Liver (tissue), 9 donors: ENCODE measurements around the gene PDXK. TPM values are rescaled to one million over a fixed set of nuclear protein-coding genes. Genes with fewer than 3 reads are reported as not detected.

Source experiments
- DNase-seq: peaks from one replicate; pipeline ENCODE4 v3.0.0-alpha.2; 2017; ENCODE audit warnings: low spot score
- H3K27ac ChIP-seq, 2 donors: one replicate each; pipeline ENCODE4 v1.7.0; 2013; ENCODE audit warnings: inconsistent platforms in 2 of 2, low read length in 2 of 2, control low read depth in 1 of 2, low read depth in 1 of 2, mild to moderate bottlenecking in 1 of 2
- H3K27me3 ChIP-seq, 4 donors: one replicate each; pipeline versions ENCODE4 v1.6.1 to v1.7.0; 2013; ENCODE audit warnings: low read length in 3 of 4, inconsistent platforms in 1 of 4, mild to moderate bottlenecking in 1 of 4, moderate library complexity in 1 of 4; ENCODE audit not compliant: control insufficient read depth in 4 of 4, insufficient read depth in 4 of 4
- H3K36me3 ChIP-seq, 4 donors: one replicate each; pipeline versions ENCODE4 v1.6.1 to v1.7.0; 2013; ENCODE audit warnings: low read length in 3 of 4, mild to moderate bottlenecking in 3 of 4, low read depth in 1 of 4, moderate library complexity in 1 of 4; ENCODE audit not compliant: control insufficient read depth in 4 of 4, insufficient read depth in 3 of 4
- H3K4me1 ChIP-seq, 4 donors: one replicate each; pipeline versions ENCODE4 v1.6.1 to v1.7.0; 2013; ENCODE audit warnings: low read length in 3 of 4, mild to moderate bottlenecking in 3 of 4, moderate library complexity in 1 of 4; ENCODE audit not compliant: control insufficient read depth in 4 of 4, insufficient read depth in 4 of 4
- H3K4me3 ChIP-seq, 3 donors: one replicate each; pipeline versions ENCODE4 v1.6.1 to v1.7.0; 2013; ENCODE audit warnings: low read length in 3 of 3, control low read depth in 1 of 3, low read depth in 1 of 3, mild to moderate bottlenecking in 1 of 3
- H3K9ac ChIP-seq, 2 donors: one replicate each; pipeline ENCODE4 v1.7.0; 2013; ENCODE audit warnings: low read length in 2 of 2, mild to moderate bottlenecking in 2 of 2, moderate library complexity in 2 of 2, control low read depth in 1 of 2, low read depth in 1 of 2
- H3K9me3 ChIP-seq, 4 donors: one replicate each; pipeline versions ENCODE4 v1.6.1 to v1.7.0; 2013; ENCODE audit warnings: low read length in 3 of 4; ENCODE audit not compliant: control insufficient read depth in 4 of 4
- EGR1 ChIP-seq, 2 donors: IDR thresholded peaks; 2 replicates each; pipeline ENCODE4 v1.6.1; 2016 to 2018; ENCODE audit warnings: antibody characterized with exemption in 2 of 2, low read depth in 2 of 2
- FOXA1 ChIP-seq: IDR thresholded peaks from 2 replicates; pipeline ENCODE4 v1.6.1; 2016; ENCODE audit warnings: antibody characterized with exemption
- FOXA2 ChIP-seq: IDR thresholded peaks from 2 replicates; pipeline ENCODE4 v1.6.1; 2016; ENCODE audit warnings: antibody characterized with exemption
- GABPA ChIP-seq, 2 donors: IDR thresholded peaks in 1 of 2; conservative IDR thresholded peaks in 1 of 2; 2 replicates each; pipeline ENCODE4 v1.6.1; 2016; ENCODE audit warnings: antibody characterized with exemption in 2 of 2, mild to moderate bottlenecking in 1 of 2, moderate library complexity in 1 of 2
- HNF4A ChIP-seq, 2 donors: conservative IDR thresholded peaks; 2 replicates each; pipeline ENCODE4 v1.6.1; 2016; ENCODE audit warnings: antibody characterized with exemption in 2 of 2, mild to moderate bottlenecking in 2 of 2
- HNF4G ChIP-seq: IDR thresholded peaks from 2 replicates; pipeline ENCODE4 v1.6.1; 2016; ENCODE audit warnings: antibody characterized with exemption
- JUND ChIP-seq, 2 donors: IDR thresholded peaks; 2 replicates each; pipeline ENCODE4 v1.6.1; 2016; ENCODE audit warnings: antibody characterized with exemption in 2 of 2
- RAD21 ChIP-seq, 2 donors: IDR thresholded peaks; 2 replicates each; pipeline ENCODE4 v1.6.1; 2016; ENCODE audit warnings: antibody characterized with exemption in 2 of 2, mild to moderate bottlenecking in 2 of 2
- RXRA ChIP-seq, 2 donors: IDR thresholded peaks; 2 replicates each; pipeline ENCODE4 v1.6.1; 2017 to 2018; ENCODE audit warnings: antibody characterized with exemption in 2 of 2, mild to moderate bottlenecking in 1 of 2
- SP1 ChIP-seq: IDR thresholded peaks from 2 replicates; pipeline ENCODE4 v1.6.1; 2018; ENCODE audit warnings: antibody characterized with exemption, mild to moderate bottlenecking
- TAF1 ChIP-seq: conservative IDR thresholded peaks from 2 replicates; pipeline ENCODE4 v1.6.1; 2016; ENCODE audit warnings: antibody characterized with exemption, mild to moderate bottlenecking
- YY1 ChIP-seq: IDR thresholded peaks from 2 replicates; pipeline ENCODE4 v1.6.1; 2016; ENCODE audit warnings: antibody characterized with exemption, mild to moderate bottlenecking
- WGBS: extraction: QIAGEN DNeasy Blood & Tissue Kit; methylation state at CpG from one replicate; pipeline ENCODE4 v1.1.7; 2013; 5-methylcytosine and 5-hydroxymethylcytosine counted together
- polyA plus RNA-seq, 2 donors: library from polyadenylated mRNA; stranded (reverse) in 1 of 2; unstranded in 1 of 2; fragments of 200-250 nt in 1 of 2; fragments of >200 nt in 1 of 2; fragmentation: Nextera tagmentation in 1 of 2; extraction: Ambion mirVana in 1 of 2; gene quantifications; one replicate each; pipeline versions ENCODE4 v1.2.1 to v1.2.3, GENCODE V29; 2013 to 2015
- total RNA-seq, 2 donors: library from RNA; depleted of rRNA; stranded (reverse); fragments of >200 nt; gene quantifications; one replicate each; pipeline ENCODE4 v1.2.3, GENCODE V29; 2014
- TF ChIP-seq, protein P1 (sequence below): IDR thresholded peaks from 2 replicates; pipeline ENCODE4 v1.6.1; 2016; ENCODE audit warnings: antibody characterized with exemption
- TF ChIP-seq, protein P2 (sequence below): fragments of 150-350 bp; IDR thresholded peaks from 2 replicates; pipeline ENCODE4 v1.5.1; 2017; ENCODE audit warnings: improper control_type of control experiment, low read depth, low read length; ENCODE audit not compliant: missing input control
- TF ChIP-seq, protein P3 (sequence below): IDR thresholded peaks from 2 replicates; pipeline ENCODE4 v1.6.1; 2016; ENCODE audit warnings: antibody characterized with exemption, mild to moderate bottlenecking
- TF ChIP-seq, protein P4 (sequence below): IDR thresholded peaks from 2 replicates; pipeline ENCODE4 v1.6.1; 2016; ENCODE audit warnings: antibody characterized with exemption
- TF ChIP-seq, protein P5 (sequence below): IDR thresholded peaks from 2 replicates; pipeline ENCODE4 v1.6.1; 2016; ENCODE audit warnings: antibody characterized with exemption
- donor health status: healthy.
- donor health status: healthy.
- donor health status: healthy.
- donor health status: healthy.
- donor health status: healthy.

The PDXK gene
- total and polyA plus RNA-seq, 4 donors = 20.5 to 104 (median 34.9) TPM

DNA sequence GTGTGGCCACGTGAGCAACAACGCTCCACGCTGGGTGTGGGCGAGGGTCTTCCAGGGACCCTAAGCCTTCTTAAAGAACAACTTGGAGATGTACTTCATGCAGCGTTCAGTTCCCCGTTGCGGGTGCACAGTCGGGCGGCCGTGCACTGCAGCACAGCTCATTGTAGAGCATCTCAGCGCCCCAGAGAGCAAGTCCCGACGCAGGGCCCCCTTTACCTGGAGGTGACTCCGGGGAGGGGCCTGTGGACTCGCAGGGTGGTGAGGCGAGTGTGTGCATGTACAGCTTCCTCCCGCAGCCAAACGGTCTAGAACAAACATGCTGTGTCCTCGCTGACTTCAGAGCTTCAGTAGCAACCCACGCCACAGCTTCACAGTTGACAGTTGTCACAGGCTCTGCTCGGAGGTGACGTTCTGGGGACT is 89.9 kb downstream of the PDXK start:
- TF ChIP-seq, protein P1, sequence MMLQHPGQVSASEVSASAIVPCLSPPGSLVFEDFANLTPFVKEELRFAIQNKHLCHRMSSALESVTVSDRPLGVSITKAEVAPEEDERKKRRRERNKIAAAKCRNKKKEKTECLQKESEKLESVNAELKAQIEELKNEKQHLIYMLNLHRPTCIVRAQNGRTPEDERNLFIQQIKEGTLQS = no peak
- TF ChIP-seq, protein P2, sequence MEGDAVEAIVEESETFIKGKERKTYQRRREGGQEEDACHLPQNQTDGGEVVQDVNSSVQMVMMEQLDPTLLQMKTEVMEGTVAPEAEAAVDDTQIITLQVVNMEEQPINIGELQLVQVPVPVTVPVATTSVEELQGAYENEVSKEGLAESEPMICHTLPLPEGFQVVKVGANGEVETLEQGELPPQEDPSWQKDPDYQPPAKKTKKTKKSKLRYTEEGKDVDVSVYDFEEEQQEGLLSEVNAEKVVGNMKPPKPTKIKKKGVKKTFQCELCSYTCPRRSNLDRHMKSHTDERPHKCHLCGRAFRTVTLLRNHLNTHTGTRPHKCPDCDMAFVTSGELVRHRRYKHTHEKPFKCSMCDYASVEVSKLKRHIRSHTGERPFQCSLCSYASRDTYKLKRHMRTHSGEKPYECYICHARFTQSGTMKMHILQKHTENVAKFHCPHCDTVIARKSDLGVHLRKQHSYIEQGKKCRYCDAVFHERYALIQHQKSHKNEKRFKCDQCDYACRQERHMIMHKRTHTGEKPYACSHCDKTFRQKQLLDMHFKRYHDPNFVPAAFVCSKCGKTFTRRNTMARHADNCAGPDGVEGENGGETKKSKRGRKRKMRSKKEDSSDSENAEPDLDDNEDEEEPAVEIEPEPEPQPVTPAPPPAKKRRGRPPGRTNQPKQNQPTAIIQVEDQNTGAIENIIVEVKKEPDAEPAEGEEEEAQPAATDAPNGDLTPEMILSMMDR = no peak
- no peak for TF ChIP-seq JUND (IDR thresholded peaks at IDR 0.05)
- TF ChIP-seq EGR1 (IDR thresholded peaks at IDR 0.05; ENCODE audit: low read depth in 2 of 2) = no peak
- TF ChIP-seq GABPA (IDR thresholded peaks at IDR 0.05 in 1 of 2, conservative IDR thresholded peaks at IDR 0.05 in 1 of 2) = no peak
- no peak for TF ChIP-seq FOXA1
- no peak for TF ChIP-seq TAF1
- TF ChIP-seq, protein P3, sequence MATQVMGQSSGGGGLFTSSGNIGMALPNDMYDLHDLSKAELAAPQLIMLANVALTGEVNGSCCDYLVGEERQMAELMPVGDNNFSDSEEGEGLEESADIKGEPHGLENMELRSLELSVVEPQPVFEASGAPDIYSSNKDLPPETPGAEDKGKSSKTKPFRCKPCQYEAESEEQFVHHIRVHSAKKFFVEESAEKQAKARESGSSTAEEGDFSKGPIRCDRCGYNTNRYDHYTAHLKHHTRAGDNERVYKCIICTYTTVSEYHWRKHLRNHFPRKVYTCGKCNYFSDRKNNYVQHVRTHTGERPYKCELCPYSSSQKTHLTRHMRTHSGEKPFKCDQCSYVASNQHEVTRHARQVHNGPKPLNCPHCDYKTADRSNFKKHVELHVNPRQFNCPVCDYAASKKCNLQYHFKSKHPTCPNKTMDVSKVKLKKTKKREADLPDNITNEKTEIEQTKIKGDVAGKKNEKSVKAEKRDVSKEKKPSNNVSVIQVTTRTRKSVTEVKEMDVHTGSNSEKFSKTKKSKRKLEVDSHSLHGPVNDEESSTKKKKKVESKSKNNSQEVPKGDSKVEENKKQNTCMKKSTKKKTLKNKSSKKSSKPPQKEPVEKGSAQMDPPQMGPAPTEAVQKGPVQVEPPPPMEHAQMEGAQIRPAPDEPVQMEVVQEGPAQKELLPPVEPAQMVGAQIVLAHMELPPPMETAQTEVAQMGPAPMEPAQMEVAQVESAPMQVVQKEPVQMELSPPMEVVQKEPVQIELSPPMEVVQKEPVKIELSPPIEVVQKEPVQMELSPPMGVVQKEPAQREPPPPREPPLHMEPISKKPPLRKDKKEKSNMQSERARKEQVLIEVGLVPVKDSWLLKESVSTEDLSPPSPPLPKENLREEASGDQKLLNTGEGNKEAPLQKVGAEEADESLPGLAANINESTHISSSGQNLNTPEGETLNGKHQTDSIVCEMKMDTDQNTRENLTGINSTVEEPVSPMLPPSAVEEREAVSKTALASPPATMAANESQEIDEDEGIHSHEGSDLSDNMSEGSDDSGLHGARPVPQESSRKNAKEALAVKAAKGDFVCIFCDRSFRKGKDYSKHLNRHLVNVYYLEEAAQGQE = no peak
- no peak for TF ChIP-seq RAD21 (IDR thresholded peaks at IDR 0.05)
- TF ChIP-seq, protein P4, sequence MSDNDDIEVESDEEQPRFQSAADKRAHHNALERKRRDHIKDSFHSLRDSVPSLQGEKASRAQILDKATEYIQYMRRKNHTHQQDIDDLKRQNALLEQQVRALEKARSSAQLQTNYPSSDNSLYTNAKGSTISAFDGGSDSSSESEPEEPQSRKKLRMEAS = no peak
- TF ChIP-seq HNF4G = no peak
- TF ChIP-seq, protein P5, sequence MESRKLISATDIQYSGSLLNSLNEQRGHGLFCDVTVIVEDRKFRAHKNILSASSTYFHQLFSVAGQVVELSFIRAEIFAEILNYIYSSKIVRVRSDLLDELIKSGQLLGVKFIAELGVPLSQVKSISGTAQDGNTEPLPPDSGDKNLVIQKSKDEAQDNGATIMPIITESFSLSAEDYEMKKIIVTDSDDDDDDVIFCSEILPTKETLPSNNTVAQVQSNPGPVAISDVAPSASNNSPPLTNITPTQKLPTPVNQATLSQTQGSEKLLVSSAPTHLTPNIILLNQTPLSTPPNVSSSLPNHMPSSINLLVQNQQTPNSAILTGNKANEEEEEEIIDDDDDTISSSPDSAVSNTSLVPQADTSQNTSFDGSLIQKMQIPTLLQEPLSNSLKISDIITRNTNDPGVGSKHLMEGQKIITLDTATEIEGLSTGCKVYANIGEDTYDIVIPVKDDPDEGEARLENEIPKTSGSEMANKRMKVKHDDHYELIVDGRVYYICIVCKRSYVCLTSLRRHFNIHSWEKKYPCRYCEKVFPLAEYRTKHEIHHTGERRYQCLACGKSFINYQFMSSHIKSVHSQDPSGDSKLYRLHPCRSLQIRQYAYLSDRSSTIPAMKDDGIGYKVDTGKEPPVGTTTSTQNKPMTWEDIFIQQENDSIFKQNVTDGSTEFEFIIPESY = no peak
- TF ChIP-seq HNF4A (conservative IDR thresholded peaks at IDR 0.05) = no peak
- no peak for TF ChIP-seq SP1
- TF ChIP-seq FOXA2 = no peak
- Histone ChIP-seq H3K36me3 (peaks cover 0 to 3% (median under 1%) of the 10 kb centered on the region in 4 donors), H3K9ac (no peak overlapping the region), H3K9me3 (no peaks in the 10 kb centered on the region), H3K27me3 (no peaks in the 10 kb centered on the region), H3K4me1 (peaks cover 12 to 47% (median 34%) of the 10 kb centered on the region in 4 donors), H3K4me3 (no peak overlapping the region), H3K27ac (peak overlapping the region in 1 of 2 donors; percentile 6)
- 63% methylated on average over 22 of the region's 22 CpGs for WGBS
- no peak for DNase-seq

DNA sequence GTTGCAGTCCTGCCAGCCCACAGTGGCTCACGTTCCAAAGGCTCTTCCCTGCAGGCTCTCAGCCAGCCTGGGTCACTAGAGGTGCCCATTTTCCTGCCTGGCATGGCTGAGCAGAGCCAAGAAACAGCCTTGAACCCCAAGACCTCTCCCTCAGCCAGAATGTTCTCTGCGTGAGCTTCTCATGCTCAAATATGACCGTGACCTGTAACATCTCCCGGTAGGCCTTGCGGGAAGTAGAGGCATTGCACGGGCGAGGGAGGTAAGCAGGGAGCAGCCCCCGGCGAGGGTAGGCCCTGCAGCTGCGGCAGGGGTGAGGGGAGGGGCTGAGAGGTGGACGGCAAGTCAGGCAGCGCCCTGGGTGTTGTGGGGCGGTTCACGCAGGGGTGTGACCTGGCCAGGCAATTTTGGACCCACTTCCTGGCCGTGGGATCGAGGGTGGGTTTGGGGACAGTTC is 90.4 kb downstream of the PDXK start:
- Histone ChIP-seq H3K4me3 (no peak overlapping the region), H3K36me3 (peaks cover 0 to 2% (median under 1%) of the 10 kb centered on the region in 4 donors), H3K4me1 (peaks cover 12 to 47% (median 34%) of the 10 kb centered on the region in 4 donors), H3K9ac (no peak overlapping the region), H3K9me3 (no peaks in the 10 kb centered on the region), H3K27me3 (no peaks in the 10 kb centered on the region), H3K27ac (peak overlapping the region in 1 of 2 donors; percentile 6)
- DNase-seq = no peak
- WGBS = 52% methylated on average over 16 of the region's 16 CpGs
- TF ChIP-seq TAF1 (no peak), RXRA (IDR thresholded peaks at IDR 0.05) (peak; percentile 58 to 82), YY1 (no peak), SP1 (peak; percentile 40), HNF4A (conservative IDR thresholded peaks at IDR 0.05) (peak; percentile 16 to 46), FOXA2 (no peak)
- TF ChIP-seq, protein P2 = no peak
